ENCODE data around the gene TMEM253. TPM values are rescaled to one million over a fixed set of nuclear protein-coding genes. Genes with fewer than 3 reads are reported as not detected.

The TMEM253 gene
- total and polyA plus RNA-seq, 9 of the 15 experiments (the other 6 are each of a cell fraction or from before 2014, with no cell fraction given): 0.11 to 0.61 (median 0.26) TPM; not detected in 3

GRCh38 chr14:21101802-21102413 lies 1.0 kb downstream of the TMEM253 start (continued):
- TF ChIP-seq ZNF639 (CRISPR knock-in tag; conservative IDR thresholded peaks at IDR 0.05 in 1 of 2, IDR thresholded peaks at IDR 0.05 in 1 of 2): no peak
- TF ChIP-seq SMAD2 (IDR thresholded peaks at IDR 0.05; ENCODE audit: low read depth, low read length): no peak
- TF ChIP-seq ZFP36 (IDR thresholded peaks at IDR 0.05; ENCODE audit: low read depth, low read length, partially characterized antibody): no peak
- TF ChIP-seq ZNF175 (CRISPR knock-in tag; IDR thresholded peaks at IDR 0.05; ENCODE audit: low read depth): no peak
- TF ChIP-seq RBBP5 (IDR thresholded peaks at IDR 0.05; ENCODE audit: borderline replicate concordance, insufficient read depth, low read length, poor library complexity, severe bottlenecking): no peak
- no peak for TF ChIP-seq FIP1L1 (IDR thresholded peaks at IDR 0.05; ENCODE audit: low read depth, low read length, poor library complexity, severe bottlenecking)
- no peak for TF ChIP-seq ZNF146 (CRISPR knock-in tag; IDR thresholded peaks at IDR 0.05; ENCODE audit: unreplicated experiment)
- 0 out of 2 replicates have a peak, but pooled peaks have one; percentile 12 for TF ChIP-seq EHMT2 (IDR thresholded peaks at IDR 0.05)
- peak; percentile 41 for TF ChIP-seq EGR1 (conservative IDR thresholded peaks at IDR 0.05)
- TF ChIP-seq OTX1 (CRISPR knock-in tag; IDR thresholded peaks at IDR 0.05): no peak
- TF ChIP-seq ILF3 (IDR thresholded peaks at IDR 0.05; ENCODE audit: borderline replicate concordance): no peak
- TF ChIP-seq ZNF830 (CRISPR knock-in tag; IDR thresholded peaks at IDR 0.05): no peak
- no peak for TF ChIP-seq RBM15 (IDR thresholded peaks at IDR 0.05; ENCODE audit: insufficient read depth, low read length)
- TF ChIP-seq GTF2A2 (tag; IDR thresholded peaks at IDR 0.05): no peak
- TF ChIP-seq ARID1B (IDR thresholded peaks at IDR 0.05): no peak
- TF ChIP-seq TEAD4 (IDR thresholded peaks at IDR 0.05; ENCODE audit: low read length): 0 out of 2 replicates have a peak, but pooled peaks have one; percentile 20
- no peak for TF ChIP-seq TEAD4 (CRISPR knock-in tag; IDR thresholded peaks at IDR 0.05; ENCODE audit: borderline replicate concordance)
- no peak for TF ChIP-seq SNRNP70 (optimal IDR thresholded peaks at IDR 0.05; ENCODE audit: low read depth, low read length)
- no peak for TF ChIP-seq RHOXF2B (CRISPR knock-in tag; conservative IDR thresholded peaks at IDR 0.05)
- TF ChIP-seq ETV5 (CRISPR knock-in tag; IDR thresholded peaks at IDR 0.05; ENCODE audit: low read depth): no peak
- no peak for TF ChIP-seq NELFE (IDR thresholded peaks at IDR 0.05; ENCODE audit: insufficient read depth, insufficient read length)
- no peak for TF ChIP-seq CREB5 (CRISPR knock-in tag; IDR thresholded peaks at IDR 0.05)
- TF ChIP-seq TGIF2 (CRISPR knock-in tag; IDR thresholded peaks at IDR 0.05): no peak
- no peak for TF ChIP-seq CREM (IDR thresholded peaks at IDR 0.05; ENCODE audit: low read depth)
- TF ChIP-seq ZNF583 (CRISPR knock-in tag; IDR thresholded peaks at IDR 0.05): no peak
- TF ChIP-seq HOMEZ (CRISPR knock-in tag; IDR thresholded peaks at IDR 0.05): no peak
- no peak for TF ChIP-seq DDX20 (tag; IDR thresholded peaks at IDR 0.05; ENCODE audit: low read depth)

All from K562 (cell line).